Tibial nerve (tissue), 4 donors: ENCODE results near the gene SLC16A12. TPM values are rescaled to one million over a fixed set of nuclear protein-coding genes. Genes with fewer than 3 reads are reported as not detected.

Experiments used
- DNase-seq, 2 donors: peaks; one replicate each; pipeline ENCODE4 v3.0.0-alpha.2; 2019; ENCODE audit warnings: low spot score in 2 of 2
- H3K27ac ChIP-seq, 4 donors: fragments of 200-600 bp; sonication (generic) in 3 of 4; one replicate each; pipeline ENCODE4 v1.5.1; 2017 to 2019; ENCODE audit warnings: mild to moderate bottlenecking in 1 of 4
- H3K27me3 ChIP-seq, 2 donors: fragments of 200-600 bp; sonication (generic) in 1 of 2; one replicate each; pipeline versions ENCODE4 v1.5.1 to v1.6.0; 2017 to 2019
- H3K36me3 ChIP-seq, 3 donors: fragments of 200-600 bp; sonication (generic); one replicate each; pipeline ENCODE4 v1.5.1; 2018 to 2019
- H3K4me1 ChIP-seq, 4 donors: fragments of 200-600 bp; sonication (generic) in 3 of 4; one replicate each; pipeline ENCODE4 v1.5.1; 2017 to 2019
- H3K4me3 ChIP-seq, 4 donors: fragments of 200-600 bp; sonication (generic) in 3 of 4; one replicate each; pipeline ENCODE4 v1.5.1; 2017 to 2019; ENCODE audit warnings: mild to moderate bottlenecking in 1 of 4, moderate library complexity in 1 of 4
- H3K9me3 ChIP-seq, 4 donors: fragments of 200-600 bp; sonication (generic) in 3 of 4; one replicate each; pipeline ENCODE4 v1.5.1; 2017 to 2019
- CTCF ChIP-seq, 5 experiments: fragments of 200-600 bp in 3 of 5; fragments of 450-650 bp in 2 of 5; sonication (generic) in 3 of 5; IDR thresholded peaks; one replicate each; pipeline ENCODE4 v1.5.1; 2016 to 2019; ENCODE audit warnings: antibody characterized with exemption in 5 of 5, mild to moderate bottlenecking in 3 of 5, moderate library complexity in 2 of 5
- EP300 ChIP-seq, 2 donors: sonication (generic); formaldehyde crosslinking; IDR thresholded peaks; one replicate each; pipeline ENCODE4 v1.6.1; 2017; ENCODE audit warnings: antibody characterized with exemption in 2 of 2, mild to moderate bottlenecking in 1 of 2
- POLR2A ChIP-seq, 2 donors: fragments of 450-650 bp; IDR thresholded peaks; one replicate each; pipeline ENCODE4 v1.6.1; 2017; ENCODE audit warnings: antibody characterized with exemption in 2 of 2, mild to moderate bottlenecking in 2 of 2, moderate library complexity in 2 of 2
- WGBS, 2 donors: methylation state at CpG; one replicate each; pipeline ENCODE4 v1.1.5; 2018; 5-methylcytosine and 5-hydroxymethylcytosine counted together
- total RNA-seq, 4 donors: library from RNA; depleted of rRNA; stranded (reverse); fragments of >200 nt; gene quantifications; one replicate each; pipeline ENCODE4 v1.1.0, GENCODE V29; 2016

SLC16A12 gene
- 10 to 100 TPM; 25.8 to 45.4 (median 42.8) TPM for total RNA-seq

- WGBS, 2 donors = 4 to 5% methylated on average over 24 to 31 of the region's 87 CpGs
- peaks cover 0 to 49% of the 10 kb centered on the region in 2 donors for H3K27me3 ChIP-seq
- peak within 1 kb of the TSS; percentile 41 to 77 (median 46) for H3K4me3 ChIP-seq
- DNase-seq = no peak
- H3K4me1 ChIP-seq = peaks cover 0 to 34% (median 7%) of the 10 kb centered on the region in 4 donors
- no peaks in the 10 kb centered on the region for H3K9me3 ChIP-seq
- TF ChIP-seq CTCF (IDR thresholded peaks at IDR 0.05) = peak in 2 of 5 experiments; percentile 19 to 38
- peak in 1 of 2 donors; percentile 37 for TF ChIP-seq EP300 (IDR thresholded peaks at IDR 0.05)
- no peak for TF ChIP-seq POLR2A (IDR thresholded peaks at IDR 0.05)
- H3K27ac ChIP-seq = peak within 1 kb of the TSS in 3 of 4 donors; percentile 70 to 90 (median 74)
- no peaks in the 10 kb centered on the region for H3K36me3 ChIP-seq
Observed at GRCh38 chr10:89535171-89536012, at the start of gene SLC16A12. Gene SLC16A12 (minus strand): TSS chr10:89535594. CDS start chr10:89462578, 73,016 bp downstream.

GRCh38 chr10:89582022-89582421, 46.6 kb upstream of the SLC16A12 start:
- no peak overlapping the region for H3K27ac ChIP-seq
- DNase-seq = no peak
- H3K4me3 ChIP-seq = no peak overlapping the region
- no peaks in the 10 kb centered on the region for H3K9me3 ChIP-seq
- 96 to 100% methylated on average over 1 of the region's 1 CpG for whole genome bisulfite sequencing, 2 donors
- no peaks in the 10 kb centered on the region for H3K4me1 ChIP-seq
- H3K27me3 ChIP-seq = no peaks in the 10 kb centered on the region
- no peaks in the 10 kb centered on the region for H3K36me3 ChIP-seq
- TF ChIP-seq EP300 (IDR thresholded peaks at IDR 0.05) (no peak), POLR2A (IDR thresholded peaks at IDR 0.05) (no peak), CTCF (IDR thresholded peaks at IDR 0.05) (no peak)

- no peak overlapping the region for H3K4me3 ChIP-seq
- no peak overlapping the region for H3K27ac ChIP-seq
- no peaks in the 10 kb centered on the region for H3K27me3 ChIP-seq
- peaks cover 0 to 3% (median 0%) of the 10 kb centered on the region in 4 donors for H3K9me3 ChIP-seq
- no peaks in the 10 kb centered on the region for H3K4me1 ChIP-seq
- WGBS, 2 donors = 93% methylated on average over 4 of the region's 4 CpGs
- TF ChIP-seq POLR2A (IDR thresholded peaks at IDR 0.05) (no peak), CTCF (IDR thresholded peaks at IDR 0.05) (no peak), EP300 (IDR thresholded peaks at IDR 0.05) (no peak)
- DNase-seq = no peak
- no peaks in the 10 kb centered on the region for H3K36me3 ChIP-seq
Observed at GRCh38 chr10:89580243-89580642, 44.8 kb upstream of the SLC16A12 start.

GRCh38 chr10:89576696-89577095, 41.3 kb upstream of the SLC16A12 start:
- TF ChIP-seq EP300 (IDR thresholded peaks at IDR 0.05) (no peak), CTCF (IDR thresholded peaks at IDR 0.05) (no peak), POLR2A (IDR thresholded peaks at IDR 0.05) (no peak)
- Histone ChIP-seq H3K36me3 (no peaks in the 10 kb centered on the region), H3K9me3 (peaks cover 0 to 3% (median 0%) of the 10 kb centered on the region in 4 donors), H3K27me3 (no peaks in the 10 kb centered on the region), H3K4me1 (no peaks in the 10 kb centered on the region), H3K4me3 (no peak overlapping the region), H3K27ac (no peak overlapping the region)
- 84 to 90% methylated on average over 2 of the region's 2 CpGs for WGBS, 2 donors
- DNase-seq = no peak

- no peak overlapping the region for H3K4me3 ChIP-seq
- no peaks in the 10 kb centered on the region for H3K27me3 ChIP-seq
- no peaks in the 10 kb centered on the region for H3K36me3 ChIP-seq
- H3K9me3 ChIP-seq = peaks cover 0 to 3% (median 0%) of the 10 kb centered on the region in 4 donors
- WGBS, 2 donors = 88 to 94% methylated on average over 3 of the region's 3 CpGs
- no peak for TF ChIP-seq EP300 (IDR thresholded peaks at IDR 0.05)
- TF ChIP-seq POLR2A (IDR thresholded peaks at IDR 0.05) = no peak
- TF ChIP-seq CTCF (IDR thresholded peaks at IDR 0.05) = no peak
- DNase-seq = no peak
- H3K4me1 ChIP-seq = no peaks in the 10 kb centered on the region
- H3K27ac ChIP-seq = no peak overlapping the region
Observed at GRCh38 chr10:89576022-89576421, 40.6 kb upstream of the SLC16A12 start.
